Fibroblast of pulmonary artery (primary cell): ENCODE results near the gene PATE4.

ENCODE experiments used
- DNase-seq: peaks from one replicate; pipeline ENCODE4 v3.0.0-alpha.2; 2010; ENCODE audit warnings: low read depth
- H3K4me3 ChIP-seq: replicated peaks from 2 replicates; pipeline ENCODE4 v1.5.1; 2011; ENCODE audit warnings: low read depth, mild to moderate bottlenecking, control low read depth, low read length, moderate library complexity
- TF ChIP-seq, protein P1 (sequence below): IDR thresholded peaks from 2 replicates; pipeline ENCODE4 v1.5.1; 2011; ENCODE audit warnings: mild to moderate bottlenecking, control low read depth, low read length, inconsistent platforms; ENCODE audit errors: missing control alignments

The PATE4 gene, protein sequence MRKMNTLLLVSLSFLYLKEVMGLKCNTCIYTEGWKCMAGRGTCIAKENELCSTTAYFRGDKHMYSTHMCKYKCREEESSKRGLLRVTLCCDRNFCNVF

DNA sequence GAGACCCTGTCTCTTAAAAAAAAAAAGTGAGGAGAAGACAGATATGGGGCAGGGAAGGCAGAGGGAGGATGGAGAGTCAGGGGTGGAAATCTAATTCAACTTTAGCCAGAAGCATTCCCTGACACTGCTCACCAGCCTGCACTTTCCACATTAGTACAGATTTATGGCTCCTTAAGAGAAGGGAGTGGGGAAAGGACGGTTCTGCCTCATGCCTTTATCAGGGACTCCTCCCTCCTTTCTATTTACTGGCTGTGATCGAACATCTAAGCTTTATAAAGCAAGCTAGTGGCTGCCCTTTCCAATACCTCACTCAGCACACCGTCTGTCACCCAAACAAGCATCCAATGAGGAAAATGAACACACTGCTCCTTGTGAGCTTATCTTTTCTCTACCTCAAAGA is at the start of gene PATE4:
Gene PATE4 (plus strand): TSS at position 301 of the 400 bp plus-strand sequence. CDS start 44 bp downstream, at position 345.
- H3K4me3 ChIP-seq: no peak within 1 kb of the TSS
- TF ChIP-seq, protein P1, sequence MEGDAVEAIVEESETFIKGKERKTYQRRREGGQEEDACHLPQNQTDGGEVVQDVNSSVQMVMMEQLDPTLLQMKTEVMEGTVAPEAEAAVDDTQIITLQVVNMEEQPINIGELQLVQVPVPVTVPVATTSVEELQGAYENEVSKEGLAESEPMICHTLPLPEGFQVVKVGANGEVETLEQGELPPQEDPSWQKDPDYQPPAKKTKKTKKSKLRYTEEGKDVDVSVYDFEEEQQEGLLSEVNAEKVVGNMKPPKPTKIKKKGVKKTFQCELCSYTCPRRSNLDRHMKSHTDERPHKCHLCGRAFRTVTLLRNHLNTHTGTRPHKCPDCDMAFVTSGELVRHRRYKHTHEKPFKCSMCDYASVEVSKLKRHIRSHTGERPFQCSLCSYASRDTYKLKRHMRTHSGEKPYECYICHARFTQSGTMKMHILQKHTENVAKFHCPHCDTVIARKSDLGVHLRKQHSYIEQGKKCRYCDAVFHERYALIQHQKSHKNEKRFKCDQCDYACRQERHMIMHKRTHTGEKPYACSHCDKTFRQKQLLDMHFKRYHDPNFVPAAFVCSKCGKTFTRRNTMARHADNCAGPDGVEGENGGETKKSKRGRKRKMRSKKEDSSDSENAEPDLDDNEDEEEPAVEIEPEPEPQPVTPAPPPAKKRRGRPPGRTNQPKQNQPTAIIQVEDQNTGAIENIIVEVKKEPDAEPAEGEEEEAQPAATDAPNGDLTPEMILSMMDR: no peak
- no peak for DNase-seq

DNA sequence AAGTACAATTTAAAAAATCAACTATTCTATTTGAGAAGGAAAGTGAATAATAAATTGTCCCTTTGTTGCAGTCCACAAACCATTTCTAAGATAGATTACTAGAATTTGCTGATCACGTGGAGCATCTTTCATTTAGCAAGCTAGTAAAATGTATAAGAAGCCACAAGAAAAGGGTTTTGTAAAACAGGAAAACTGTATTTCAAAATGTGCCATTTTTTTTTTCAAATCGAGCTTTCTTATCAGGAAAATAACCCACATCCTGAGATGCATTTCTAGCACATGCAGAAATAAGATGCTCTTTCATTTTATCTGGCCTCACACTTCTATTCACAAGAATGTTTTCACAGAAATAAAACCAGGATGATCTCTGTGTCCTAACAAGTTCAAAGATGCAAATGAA is 48.4 kb upstream of the PATE4 start:
- H3K4me3 ChIP-seq: no peak overlapping the region
- TF ChIP-seq, protein P1: no peak
- no peak for DNase-seq

DNA sequence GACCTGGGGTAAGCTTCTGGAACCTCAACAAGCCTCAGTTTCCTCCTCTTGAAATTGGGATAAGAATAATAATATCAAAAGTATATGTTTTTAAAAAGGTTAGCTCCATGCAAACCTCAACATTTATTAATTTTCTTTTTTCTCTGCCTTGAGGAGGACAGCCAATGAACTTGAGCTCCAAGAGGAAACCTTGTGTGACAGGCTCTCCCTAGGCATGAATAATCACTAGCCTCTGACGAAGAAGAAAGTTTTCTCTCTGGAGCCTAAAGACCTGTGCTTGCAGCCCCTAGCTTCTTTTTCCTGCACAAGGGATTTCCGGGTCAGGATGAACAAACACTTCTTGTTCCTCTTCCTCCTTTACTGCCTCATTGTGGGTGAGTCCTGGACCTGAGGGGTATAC is 45.3 kb upstream of the PATE4 start, which contains the start of gene PATE3:
Gene PATE3 (plus strand): TSS at position 301 of the 400 bp plus-strand sequence. CDS start 25 bp downstream, at position 326.
- no peak within 1 kb of the TSS for H3K4me3 ChIP-seq
- no peak for DNase-seq
- TF ChIP-seq, protein P1: no peak

DNA sequence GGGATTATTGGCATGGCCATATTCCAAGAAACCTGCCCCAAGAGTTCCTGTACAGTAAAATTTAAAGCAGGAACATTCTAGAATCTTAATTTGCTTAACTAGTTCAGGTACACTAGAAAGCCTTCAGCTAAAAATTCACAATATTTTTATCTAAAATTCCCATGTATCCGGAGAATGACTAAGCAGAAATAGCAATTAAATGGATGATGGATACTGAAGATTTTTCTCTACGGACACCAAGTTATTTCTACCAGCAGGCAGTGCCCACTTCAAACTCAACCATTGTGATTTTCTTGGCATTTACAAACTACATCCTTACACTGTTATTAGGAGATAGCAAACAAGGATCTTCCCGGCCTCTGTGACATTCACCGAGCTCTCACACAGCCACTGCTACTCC is 42.3 kb upstream of the PATE4 start:
- no peak overlapping the region for H3K4me3 ChIP-seq
- TF ChIP-seq, protein P1: no peak

DNA sequence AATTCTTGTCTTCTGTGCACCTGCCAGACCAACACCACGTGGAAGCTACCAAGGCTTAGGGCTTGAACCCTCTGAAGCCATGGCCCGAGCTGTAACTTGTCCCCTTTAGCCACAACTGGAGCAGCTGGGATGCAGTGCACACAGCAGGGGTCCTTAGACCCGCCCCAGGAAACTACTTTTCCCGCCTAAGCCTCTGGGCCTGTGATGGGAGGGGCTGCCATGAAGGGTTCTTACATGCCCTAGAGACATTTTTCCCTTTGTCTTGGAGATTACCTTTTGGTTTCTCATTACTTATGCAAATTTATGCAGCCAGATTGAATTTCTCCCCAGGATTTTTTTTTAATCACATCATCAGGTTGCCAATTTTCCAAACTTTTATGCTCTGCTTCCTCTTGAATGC is 35.5 kb upstream of the PATE4 start:
- DNase-seq: no peak
- TF ChIP-seq, protein P1: no peak
- H3K4me3 ChIP-seq: no peak overlapping the region

More for the DNA sequence above, 42.3 kb upstream of the PATE4 start:
- no peak for DNase-seq

DNA sequence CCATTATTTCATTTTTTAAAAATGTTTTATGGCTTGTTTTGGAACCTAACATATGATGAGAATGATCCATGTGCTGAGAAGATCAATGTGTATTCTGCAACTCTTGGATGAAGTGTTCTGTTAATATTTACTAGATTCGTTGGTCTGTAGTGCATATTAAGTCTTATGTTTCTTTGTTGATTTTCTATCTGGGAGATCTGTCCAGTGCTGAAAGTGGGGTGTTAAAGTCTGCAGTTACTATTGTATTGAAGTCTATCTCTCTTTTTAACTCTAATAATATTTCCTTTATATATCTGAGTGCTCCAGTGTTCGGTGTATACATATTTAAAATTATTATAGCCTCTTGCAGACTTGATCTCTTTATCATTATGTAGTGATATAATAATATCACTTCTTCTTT is 33.3 kb upstream of the PATE4 start:
- no peak for DNase-seq
- H3K4me3 ChIP-seq: no peak overlapping the region
- TF ChIP-seq, protein P1: no peak

DNA sequence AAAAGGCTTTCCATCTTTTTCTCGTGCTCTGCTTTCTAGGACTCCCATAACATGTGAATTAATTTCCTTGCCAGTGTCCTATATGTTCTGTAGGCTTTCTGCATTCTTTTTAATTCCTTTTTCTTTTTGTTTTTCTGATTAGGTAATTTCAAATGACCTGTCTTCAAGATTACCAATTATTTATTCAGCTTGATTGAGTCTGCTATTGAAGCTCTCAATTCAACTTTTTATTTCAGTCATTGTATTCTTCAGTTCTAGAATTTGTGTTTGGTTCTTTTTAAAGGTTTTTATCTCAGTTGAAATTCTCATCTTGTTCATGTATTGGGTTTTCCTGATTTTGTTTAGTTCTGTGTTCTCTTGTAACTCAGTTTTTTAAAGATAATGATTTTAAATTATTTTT is 30.7 kb upstream of the PATE4 start:
- TF ChIP-seq, protein P1: no peak
- DNase-seq: no peak
- H3K4me3 ChIP-seq: no peak overlapping the region
